ENCODE measurements around the gene CFAP300. TPM values are rescaled to one million over a fixed set of nuclear protein-coding genes. Genes with fewer than 3 reads are reported as not detected.

Gene CFAP300
- total and polyA plus RNA-seq, 7 experiments from 2014 or later = not detected

DNA sequence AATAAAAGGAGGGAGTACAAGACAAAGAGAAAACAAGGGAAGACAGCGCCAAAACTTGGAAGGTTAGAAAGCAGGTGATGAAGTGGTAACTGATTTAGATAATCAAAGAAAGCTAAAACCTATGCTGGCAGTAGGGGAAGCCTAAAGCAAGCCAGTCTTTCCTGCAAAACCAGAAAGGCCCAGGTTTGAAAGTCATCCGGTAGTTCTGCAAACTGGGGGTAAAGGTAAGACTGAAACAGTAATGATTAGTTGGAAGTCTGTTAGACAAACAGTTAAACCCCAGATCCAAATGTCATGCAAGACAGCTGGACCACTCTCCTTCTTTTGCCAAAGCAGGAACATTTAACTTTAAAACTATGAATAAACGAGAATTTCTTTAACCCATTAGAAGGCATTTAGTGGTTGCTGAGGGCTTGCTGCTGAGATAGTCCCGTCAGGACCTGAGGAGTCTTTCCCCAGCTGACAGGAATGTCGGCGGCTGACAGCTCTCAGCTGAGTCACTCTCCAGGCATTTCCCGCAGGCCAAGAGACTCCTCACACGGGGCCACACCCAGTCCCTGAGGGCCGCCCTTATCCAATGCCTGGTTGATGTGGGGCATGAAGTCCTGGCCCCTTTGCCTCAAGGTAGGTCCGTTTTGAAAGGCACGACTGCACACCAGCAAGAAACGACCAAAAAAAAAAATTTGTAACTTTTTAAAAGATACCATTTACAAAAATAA, 36.3 kb upstream of the CFAP300 start:
- ATAC-seq (no peak), DNase-seq (no peak)
- no peak overlapping the region for H3K4me3 ChIP-seq (ENCODE audit: low read length)
- Mint-ChIP-seq H3K9me3 (no peaks in the 10 kb centered on the region), H3K4me1 (peaks cover 0 to 10% (median 0%) of the 10 kb centered on the region in 7 donors), H3K27ac (no peak overlapping the region), H3K4me3 (no peak overlapping the region), H3K27me3 (peaks cover 7 to 24% (median 19%) of the 10 kb centered on the region in 5 donors), H3K36me3 (no peaks in the 10 kb centered on the region)
- H3K4me1 ChIP-seq (ENCODE audit: control insufficient read depth in 2 of 2, insufficient read depth in 2 of 2, low read length in 2 of 2) = no peaks in the 10 kb centered on the region
- no peaks in the 10 kb centered on the region for H3K36me3 ChIP-seq (ENCODE audit: control insufficient read depth in 2 of 3, insufficient read depth in 3 of 3, low read length in 3 of 3)
- intact Hi-C loops (cut with micrococcal nuclease) = no loop called here
- POLR2A ChIA-PET = no interaction called here
- CTCF ChIA-PET = no interaction called here
- no peaks in the 10 kb centered on the region for H3K27me3 ChIP-seq (ENCODE audit: control insufficient read depth in 2 of 2, insufficient read depth in 2 of 2, low read length in 2 of 2)
- H3K9me3 ChIP-seq (ENCODE audit: control insufficient read depth in 2 of 3, low read length in 3 of 3) = no peaks in the 10 kb centered on the region
- H3K27ac ChIP-seq (ENCODE audit: low read depth, low read length) = no peak overlapping the region

- Histone ChIP-seq H3K9me3 (ENCODE audit: control insufficient read depth in 2 of 3, low read length in 3 of 3) (no peaks in the 10 kb centered on the region), H3K27ac (ENCODE audit: low read depth, low read length) (no peak overlapping the region), H3K36me3 (ENCODE audit: control insufficient read depth in 2 of 3, insufficient read depth in 3 of 3, low read length in 3 of 3) (no peaks in the 10 kb centered on the region), H3K27me3 (ENCODE audit: control insufficient read depth in 2 of 2, insufficient read depth in 2 of 2, low read length in 2 of 2) (no peaks in the 10 kb centered on the region), H3K4me3 (ENCODE audit: low read length) (no peak overlapping the region), H3K4me1 (ENCODE audit: control insufficient read depth in 2 of 2, insufficient read depth in 2 of 2, low read length in 2 of 2) (no peaks in the 10 kb centered on the region)
- Mint-ChIP-seq H3K9me3 (no peaks in the 10 kb centered on the region), H3K4me3 (no peak overlapping the region), H3K4me1 (peaks cover 0 to 10% (median 0%) of the 10 kb centered on the region in 7 donors), H3K27ac (no peak overlapping the region), H3K27me3 (peaks cover 7 to 24% (median 22%) of the 10 kb centered on the region in 5 donors), H3K36me3 (no peaks in the 10 kb centered on the region)
- ChIA-PET CTCF (no interaction called here), POLR2A (no interaction called here)
- ATAC-seq (no peak), DNase-seq (peak in 1 of 9 donors; percentile 13)
- intact Hi-C loops (cut with micrococcal nuclease) = no loop called here
Observed at GRCh38 chr11:102012946-102013345, 34.3 kb upstream of the CFAP300 start.

DNA sequence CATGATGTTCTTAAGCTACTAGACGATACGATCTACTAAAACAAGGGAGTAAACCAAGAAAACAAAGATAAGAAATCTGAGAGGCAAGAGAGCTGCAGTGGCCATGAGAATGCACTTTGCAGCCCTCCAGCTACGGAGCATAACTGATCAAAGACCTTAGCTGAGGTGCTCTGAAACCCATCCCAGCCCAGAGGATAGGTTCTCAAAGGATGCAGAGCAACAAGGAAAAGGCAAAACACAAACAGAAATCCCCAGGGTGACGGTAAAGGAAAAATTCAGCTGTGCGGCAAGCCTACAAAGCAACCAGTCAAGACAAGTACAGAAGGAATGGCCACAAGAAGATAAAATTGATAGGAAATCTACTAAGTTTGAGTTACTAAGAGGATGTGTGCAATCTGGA, 32.5 kb upstream of the CFAP300 start:
- intact Hi-C loops (cut with micrococcal nuclease) = no loop called here
- Mint-ChIP-seq H3K27ac (no peak overlapping the region), H3K9me3 (no peaks in the 10 kb centered on the region), H3K27me3 (peaks cover 5 to 23% (median 20%) of the 10 kb centered on the region in 5 donors), H3K36me3 (no peaks in the 10 kb centered on the region), H3K4me3 (no peak overlapping the region), H3K4me1 (peaks cover 0 to 10% (median 0%) of the 10 kb centered on the region in 7 donors)
- no peak overlapping the region for H3K4me3 ChIP-seq (ENCODE audit: low read length)
- CTCF ChIA-PET = interaction anchor here (0.6 to 1.1 kb wide), 2 partner anchors 153 to 156 kb away, joined by 4 read pairs; no protein-coding TSS in a partner anchor
- H3K36me3 ChIP-seq (ENCODE audit: control insufficient read depth in 2 of 3, insufficient read depth in 3 of 3, low read length in 3 of 3) = no peaks in the 10 kb centered on the region
- no peaks in the 10 kb centered on the region for H3K4me1 ChIP-seq (ENCODE audit: control insufficient read depth in 2 of 2, insufficient read depth in 2 of 2, low read length in 2 of 2)
- no peak for DNase-seq
- no peak overlapping the region for H3K27ac ChIP-seq (ENCODE audit: low read depth, low read length)
- POLR2A ChIA-PET = no interaction called here
- ATAC-seq = no peak
- H3K9me3 ChIP-seq (ENCODE audit: control insufficient read depth in 2 of 3, low read length in 3 of 3) = no peaks in the 10 kb centered on the region
- H3K27me3 ChIP-seq (ENCODE audit: control insufficient read depth in 2 of 2, insufficient read depth in 2 of 2, low read length in 2 of 2) = no peaks in the 10 kb centered on the region

DNA sequence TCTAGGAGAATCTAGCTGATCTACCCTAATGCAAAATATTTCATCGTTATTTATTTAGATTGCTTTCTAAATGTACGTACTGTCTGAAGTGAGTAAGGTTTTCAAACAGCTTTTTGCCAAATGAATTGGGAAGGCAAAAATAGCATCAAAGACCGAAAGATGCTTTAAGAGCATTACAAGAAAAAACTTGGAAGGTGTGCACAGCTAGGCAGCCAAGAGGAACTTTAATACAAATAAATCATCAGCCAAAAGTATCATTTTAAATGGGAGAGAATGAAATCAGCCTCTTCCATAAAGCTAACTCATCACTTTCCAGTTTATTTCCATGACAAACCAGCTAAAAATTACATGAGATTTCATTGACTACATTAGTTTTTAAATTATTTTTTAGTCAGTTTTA, 30.2 kb upstream of the CFAP300 start:
- ATAC-seq = no peak
- Histone ChIP-seq H3K27ac (ENCODE audit: low read depth, low read length) (no peak overlapping the region), H3K27me3 (ENCODE audit: control insufficient read depth in 2 of 2, insufficient read depth in 2 of 2, low read length in 2 of 2) (no peaks in the 10 kb centered on the region), H3K36me3 (ENCODE audit: control insufficient read depth in 2 of 3, insufficient read depth in 3 of 3, low read length in 3 of 3) (no peaks in the 10 kb centered on the region), H3K4me3 (ENCODE audit: low read length) (no peak overlapping the region), H3K4me1 (ENCODE audit: control insufficient read depth in 2 of 2, insufficient read depth in 2 of 2, low read length in 2 of 2) (no peaks in the 10 kb centered on the region), H3K9me3 (ENCODE audit: control insufficient read depth in 2 of 3, low read length in 3 of 3) (no peaks in the 10 kb centered on the region)
- no peak for DNase-seq
- Mint-ChIP-seq H3K4me1 (peaks cover 0 to 10% (median 0%) of the 10 kb centered on the region in 7 donors), H3K27ac (no peak overlapping the region), H3K4me3 (no peak overlapping the region), H3K36me3 (no peaks in the 10 kb centered on the region), H3K27me3 (peaks cover 0 to 23% (median 14%) of the 10 kb centered on the region in 5 donors), H3K9me3 (no peaks in the 10 kb centered on the region)
- intact Hi-C loops (cut with micrococcal nuclease) = no loop called here
- ChIA-PET CTCF (interaction anchor here (1.8 kb wide), 1 partner anchor 9 kb away, joined by 6 read pairs; no protein-coding TSS in a partner anchor), POLR2A (no interaction called here)

DNA sequence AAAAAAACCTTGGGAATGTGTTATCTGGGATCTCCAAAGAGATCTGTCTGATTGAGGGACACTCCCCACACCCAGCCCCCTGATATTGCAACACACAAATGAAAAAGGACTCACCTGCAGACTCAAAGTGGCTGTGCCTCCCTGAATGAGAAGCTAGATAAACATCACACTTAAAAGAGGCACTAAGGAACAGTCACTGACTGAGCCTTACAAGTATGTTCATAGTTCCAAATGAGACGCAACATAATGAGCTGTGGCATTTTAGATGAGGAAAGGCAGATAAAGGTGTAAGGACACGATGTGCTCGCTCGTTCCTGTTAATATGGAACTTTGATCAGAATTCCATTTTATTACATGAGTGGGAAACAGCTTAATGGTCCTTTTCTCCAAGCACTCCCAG, 21.0 kb upstream of the CFAP300 start:
- Histone ChIP-seq H3K27ac (ENCODE audit: low read depth, low read length) (no peak overlapping the region), H3K4me1 (ENCODE audit: control insufficient read depth in 2 of 2, insufficient read depth in 2 of 2, low read length in 2 of 2) (no peaks in the 10 kb centered on the region), H3K36me3 (ENCODE audit: control insufficient read depth in 2 of 3, insufficient read depth in 3 of 3, low read length in 3 of 3) (no peaks in the 10 kb centered on the region), H3K27me3 (ENCODE audit: control insufficient read depth in 2 of 2, insufficient read depth in 2 of 2, low read length in 2 of 2) (no peaks in the 10 kb centered on the region), H3K4me3 (ENCODE audit: low read length) (no peak overlapping the region), H3K9me3 (ENCODE audit: control insufficient read depth in 2 of 3, low read length in 3 of 3) (no peaks in the 10 kb centered on the region)
- H3K4me1 Mint-ChIP-seq = no peaks in the 10 kb centered on the region
- no peak overlapping the region for H3K27ac Mint-ChIP-seq
- H3K27me3 Mint-ChIP-seq = peaks cover 8 to 38% (median 29%) of the 10 kb centered on the region in 5 donors
- intact Hi-C loops (cut with micrococcal nuclease) = no loop called here
- ChIA-PET POLR2A (no interaction called here), CTCF (no interaction called here)
- DNase-seq (no peak), ATAC-seq (no peak)
- H3K9me3 Mint-ChIP-seq = peaks cover 0 to 4% (median 0%) of the 10 kb centered on the region in 11 donors
- no peak overlapping the region for H3K4me3 Mint-ChIP-seq
- H3K36me3 Mint-ChIP-seq = no peaks in the 10 kb centered on the region

GRCh38 chr11:102026959-102027358, 20.3 kb upstream of the CFAP300 start:
- no peak for DNase-seq
- no peaks in the 10 kb centered on the region for H3K4me1 ChIP-seq (ENCODE audit: control insufficient read depth in 2 of 2, insufficient read depth in 2 of 2, low read length in 2 of 2)
- no peaks in the 10 kb centered on the region for H3K27me3 ChIP-seq (ENCODE audit: control insufficient read depth in 2 of 2, insufficient read depth in 2 of 2, low read length in 2 of 2)
- no peaks in the 10 kb centered on the region for H3K4me1 Mint-ChIP-seq
- no peak overlapping the region for H3K27ac ChIP-seq (ENCODE audit: low read depth, low read length)
- H3K36me3 Mint-ChIP-seq = no peaks in the 10 kb centered on the region
- peaks cover 8 to 38% (median 29%) of the 10 kb centered on the region in 5 donors for H3K27me3 Mint-ChIP-seq
- intact Hi-C loops (cut with micrococcal nuclease) = no loop called here
- peaks cover 0 to 7% (median 0%) of the 10 kb centered on the region in 11 donors for H3K9me3 Mint-ChIP-seq
- no peak for ATAC-seq
- H3K4me3 ChIP-seq (ENCODE audit: low read length) = no peak overlapping the region
- no peak overlapping the region for H3K27ac Mint-ChIP-seq
- POLR2A ChIA-PET = no interaction called here
- CTCF ChIA-PET = no interaction called here
- no peaks in the 10 kb centered on the region for H3K36me3 ChIP-seq (ENCODE audit: control insufficient read depth in 2 of 3, insufficient read depth in 3 of 3, low read length in 3 of 3)
- no peak overlapping the region for H3K4me3 Mint-ChIP-seq
- H3K9me3 ChIP-seq (ENCODE audit: control insufficient read depth in 2 of 3, low read length in 3 of 3) = no peaks in the 10 kb centered on the region

GRCh38 chr11:102036757-102037156, 10.5 kb upstream of the CFAP300 start:
- Histone ChIP-seq H3K9me3 (ENCODE audit: control insufficient read depth in 2 of 3, low read length in 3 of 3) (no peaks in the 10 kb centered on the region), H3K27ac (ENCODE audit: low read depth, low read length) (no peak overlapping the region), H3K4me1 (ENCODE audit: control insufficient read depth in 2 of 2, insufficient read depth in 2 of 2, low read length in 2 of 2) (no peaks in the 10 kb centered on the region), H3K4me3 (ENCODE audit: low read length) (no peak overlapping the region), H3K36me3 (ENCODE audit: control insufficient read depth in 2 of 3, insufficient read depth in 3 of 3, low read length in 3 of 3) (no peaks in the 10 kb centered on the region), H3K27me3 (ENCODE audit: control insufficient read depth in 2 of 2, insufficient read depth in 2 of 2, low read length in 2 of 2) (no peaks in the 10 kb centered on the region)
- ChIA-PET CTCF (no interaction called here), POLR2A (no interaction called here)
- intact Hi-C loops (cut with micrococcal nuclease) = no loop called here
- DNase-seq (no peak), ATAC-seq (no peak)
- Mint-ChIP-seq H3K27ac (no peak overlapping the region), H3K9me3 (peaks cover 0 to 18% (median 4%) of the 10 kb centered on the region in 11 donors), H3K4me3 (peak overlapping the region in 1 of 10 donors; percentile 30), H3K27me3 (peaks cover 0 to 41% (median 26%) of the 10 kb centered on the region in 5 donors), H3K36me3 (peaks cover 0 to 9% (median 3%) of the 10 kb centered on the region in 5 donors), H3K4me1 (no peaks in the 10 kb centered on the region)

All from naive thymus-derived CD4-positive, alpha-beta T cell (primary cell).